Neural cell (in vitro differentiated cells): ENCODE measurements around the gene ZNF593. TPM values are rescaled to one million over a fixed set of nuclear protein-coding genes. Genes with fewer than 3 reads are reported as not detected.

Experiments used
- H2AFZ ChIP-seq: fragments of 200-600, 300-800 bp; sonication (generic), shearing (Covaris generic); 2 replicates; pipeline ENCODE4 v1.6.0; 2014; ENCODE audit warnings: low read depth, mild to moderate bottlenecking, antibody characterized with exemption, low read length, moderate library complexity
- H3F3A ChIP-seq: fragments of 200-600 bp; shearing (Covaris generic); 2 replicates; pipeline ENCODE4 v1.6.1; 2016; ENCODE audit warnings: mild to moderate bottlenecking, moderate library complexity, mixed read lengths, antibody characterized with exemption, low read length; ENCODE audit not compliant: insufficient read depth, poor library complexity, severe bottlenecking
- H3K27ac ChIP-seq: fragments of 200-600, 300-800 bp; sonication (generic), shearing (Covaris generic); 2 replicates; pipeline ENCODE4 v1.5.1; 2014; ENCODE audit warnings: mild to moderate bottlenecking, low read length, moderate library complexity
- H3K27me3 ChIP-seq: fragments of 300-800, 200-600 bp; sonication (generic), shearing (Covaris generic); 2 replicates; pipeline ENCODE4 v1.6.0; 2014; ENCODE audit warnings: mild to moderate bottlenecking, low read depth, low read length, moderate library complexity; ENCODE audit not compliant: insufficient read depth
- H3K36me3 ChIP-seq: fragments of 300-800, 200-600 bp; sonication (generic), shearing (Covaris generic); 2 replicates; pipeline ENCODE4 v1.5.1; 2014; ENCODE audit warnings: mild to moderate bottlenecking, antibody characterized with exemption, low read length, moderate library complexity; ENCODE audit not compliant: insufficient read depth
- H3K4me2 ChIP-seq: fragments of 300-800, 200-600 bp; sonication (generic), shearing (Covaris generic); 2 replicates; pipeline ENCODE4 v1.6.0; 2014; ENCODE audit warnings: mild to moderate bottlenecking, low read length
- H3K4me3 ChIP-seq: fragments of 300-800, 200-600 bp; sonication (generic), shearing (Covaris generic); 2 replicates; pipeline ENCODE4 v1.5.1; 2014; ENCODE audit warnings: mild to moderate bottlenecking, low read length, moderate library complexity
- H3K79me2 ChIP-seq: fragments of 200-600 bp; shearing (Covaris generic); replicated peaks from 2 replicates; pipeline ENCODE4 v1.6.0; 2014; ENCODE audit warnings: mild to moderate bottlenecking, low read length, moderate library complexity; ENCODE audit not compliant: insufficient read depth
- H3K9ac ChIP-seq: fragments of 300-800, 200-600 bp; sonication (generic), shearing (Covaris generic); 2 replicates; pipeline ENCODE4 v1.6.1; 2016; ENCODE audit warnings: mild to moderate bottlenecking, low read length, mixed read lengths
- H3K9me2 ChIP-seq: fragments of 200-600 bp; shearing (Covaris generic); 2 replicates; pipeline ENCODE4 v1.6.1; 2016; ENCODE audit warnings: mild to moderate bottlenecking, low read length, mixed read lengths; ENCODE audit not compliant: insufficient read depth
- H3K9me3 ChIP-seq: fragments of 200-600, 300-800 bp; sonication (generic), shearing (Covaris generic); 2 replicates; pipeline ENCODE4 v1.6.1; 2016; ENCODE audit warnings: mild to moderate bottlenecking, mixed run types, low read length, moderate library complexity, mixed read lengths
- H4K20me1 ChIP-seq: fragments of 200-600 bp; shearing (Covaris generic); 2 replicates; pipeline ENCODE4 v1.6.1; 2016; ENCODE audit warnings: mild to moderate bottlenecking, mixed run types; ENCODE audit not compliant: insufficient read depth
- EP300 ChIP-seq: fragments of 450-650 bp; conservative IDR thresholded peaks from 2 replicates; pipeline ENCODE4 v1.6.1; 2014; ENCODE audit warnings: antibody characterized with exemption, mild to moderate bottlenecking, moderate library complexity; ENCODE audit not compliant: poor library complexity, severe bottlenecking
- EZH2 ChIP-seq: fragments of 200-600, 300-800 bp; shearing (Covaris generic), sonication (generic); IDR thresholded peaks from 2 replicates; pipeline ENCODE4 v1.6.1; 2014; ENCODE audit warnings: antibody characterized with exemption, low read length, borderline replicate concordance, mild to moderate bottlenecking; ENCODE audit not compliant: insufficient read depth, poor library complexity, severe bottlenecking
- MXI1 ChIP-seq: fragments of 450-650 bp; conservative IDR thresholded peaks from 2 replicates; pipeline ENCODE4 v1.6.1; 2014; ENCODE audit warnings: antibody characterized with exemption, mild to moderate bottlenecking; ENCODE audit not compliant: poor library complexity, severe bottlenecking
- POLR2AphosphoS5 ChIP-seq: IDR thresholded peaks from 2 replicates; pipeline ENCODE4 v1.6.1; 2012
- RAD21 ChIP-seq: fragments of 450-650 bp; conservative IDR thresholded peaks from 2 replicates; pipeline ENCODE4 v1.6.1; 2014; ENCODE audit warnings: antibody characterized with exemption, mild to moderate bottlenecking, moderate library complexity
- SMC3 ChIP-seq: fragments of 450-650 bp; conservative IDR thresholded peaks from 2 replicates; pipeline ENCODE4 v1.6.1; 2014; ENCODE audit warnings: antibody characterized with exemption, mild to moderate bottlenecking, moderate library complexity; ENCODE audit not compliant: poor library complexity
- TAF1 ChIP-seq: IDR thresholded peaks from 2 replicates; pipeline ENCODE4 v1.6.1; 2012; ENCODE audit warnings: low read depth
- polyA plus RNA-seq: library from polyadenylated mRNA; depleted of rRNA; stranded (reverse); fragments of >200 nt; gene quantifications from 2 replicates; pipeline ENCODE4 v1.2.3, GENCODE V29; 2014
- TF ChIP-seq, protein P1 (sequence below): IDR thresholded peaks from 2 replicates; pipeline ENCODE4 v1.6.1; 2012; ENCODE audit warnings: borderline replicate concordance
- TF ChIP-seq, protein P2 (sequence below): fragments of 450-650 bp; IDR thresholded peaks from 2 replicates; pipeline ENCODE4 v1.5.1; 2014; ENCODE audit warnings: antibody characterized with exemption, mild to moderate bottlenecking, moderate library complexity; ENCODE audit not compliant: poor library complexity, severe bottlenecking

Gene ZNF593
- polyA plus RNA-seq, 1 donor from 2014 or later = 25.0 TPM

DNA sequence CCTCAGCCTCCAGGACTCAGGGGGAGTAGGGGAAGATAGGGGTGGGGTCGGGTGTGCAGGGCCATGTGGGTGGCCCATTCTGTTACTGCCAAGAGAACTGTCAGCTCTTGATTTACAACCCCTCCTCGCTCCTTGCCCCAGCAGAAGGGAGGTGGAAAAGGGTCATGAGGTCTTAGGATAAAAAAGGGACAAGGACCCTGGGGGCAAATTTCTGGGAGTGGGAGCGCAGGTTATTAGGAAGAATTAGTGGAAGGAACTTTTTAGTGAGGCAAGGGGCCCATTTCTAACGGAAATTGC is 10.0 kb upstream of the ZNF593 start:
- H4K20me1 ChIP-seq = no peaks in the 10 kb centered on the region
- H3K27me3 ChIP-seq = peaks cover 27% of the 10 kb centered on the region
- no peak overlapping the region for H3K27ac ChIP-seq
- H3K4me2 ChIP-seq = no peak overlapping the region
- H2AFZ ChIP-seq = no peak overlapping the region
- no peaks in the 10 kb centered on the region for H3K9me3 ChIP-seq
- H3K79me2 ChIP-seq = no peaks in the 10 kb centered on the region
- no peak overlapping the region for H3K4me3 ChIP-seq
- no peaks in the 10 kb centered on the region for H3K9me2 ChIP-seq
- no peaks in the 10 kb centered on the region for H3K36me3 ChIP-seq
- no peak overlapping the region for H3K9ac ChIP-seq
- H3F3A ChIP-seq = no peaks in the 10 kb centered on the region
- TF ChIP-seq RAD21 = no peak
- TF ChIP-seq EP300 = no peak
- no peak for TF ChIP-seq SMC3
- TF ChIP-seq TAF1 = no peak
- TF ChIP-seq, protein P1, sequence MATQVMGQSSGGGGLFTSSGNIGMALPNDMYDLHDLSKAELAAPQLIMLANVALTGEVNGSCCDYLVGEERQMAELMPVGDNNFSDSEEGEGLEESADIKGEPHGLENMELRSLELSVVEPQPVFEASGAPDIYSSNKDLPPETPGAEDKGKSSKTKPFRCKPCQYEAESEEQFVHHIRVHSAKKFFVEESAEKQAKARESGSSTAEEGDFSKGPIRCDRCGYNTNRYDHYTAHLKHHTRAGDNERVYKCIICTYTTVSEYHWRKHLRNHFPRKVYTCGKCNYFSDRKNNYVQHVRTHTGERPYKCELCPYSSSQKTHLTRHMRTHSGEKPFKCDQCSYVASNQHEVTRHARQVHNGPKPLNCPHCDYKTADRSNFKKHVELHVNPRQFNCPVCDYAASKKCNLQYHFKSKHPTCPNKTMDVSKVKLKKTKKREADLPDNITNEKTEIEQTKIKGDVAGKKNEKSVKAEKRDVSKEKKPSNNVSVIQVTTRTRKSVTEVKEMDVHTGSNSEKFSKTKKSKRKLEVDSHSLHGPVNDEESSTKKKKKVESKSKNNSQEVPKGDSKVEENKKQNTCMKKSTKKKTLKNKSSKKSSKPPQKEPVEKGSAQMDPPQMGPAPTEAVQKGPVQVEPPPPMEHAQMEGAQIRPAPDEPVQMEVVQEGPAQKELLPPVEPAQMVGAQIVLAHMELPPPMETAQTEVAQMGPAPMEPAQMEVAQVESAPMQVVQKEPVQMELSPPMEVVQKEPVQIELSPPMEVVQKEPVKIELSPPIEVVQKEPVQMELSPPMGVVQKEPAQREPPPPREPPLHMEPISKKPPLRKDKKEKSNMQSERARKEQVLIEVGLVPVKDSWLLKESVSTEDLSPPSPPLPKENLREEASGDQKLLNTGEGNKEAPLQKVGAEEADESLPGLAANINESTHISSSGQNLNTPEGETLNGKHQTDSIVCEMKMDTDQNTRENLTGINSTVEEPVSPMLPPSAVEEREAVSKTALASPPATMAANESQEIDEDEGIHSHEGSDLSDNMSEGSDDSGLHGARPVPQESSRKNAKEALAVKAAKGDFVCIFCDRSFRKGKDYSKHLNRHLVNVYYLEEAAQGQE = no peak
- no peak for TF ChIP-seq EZH2
- TF ChIP-seq, protein P2, sequence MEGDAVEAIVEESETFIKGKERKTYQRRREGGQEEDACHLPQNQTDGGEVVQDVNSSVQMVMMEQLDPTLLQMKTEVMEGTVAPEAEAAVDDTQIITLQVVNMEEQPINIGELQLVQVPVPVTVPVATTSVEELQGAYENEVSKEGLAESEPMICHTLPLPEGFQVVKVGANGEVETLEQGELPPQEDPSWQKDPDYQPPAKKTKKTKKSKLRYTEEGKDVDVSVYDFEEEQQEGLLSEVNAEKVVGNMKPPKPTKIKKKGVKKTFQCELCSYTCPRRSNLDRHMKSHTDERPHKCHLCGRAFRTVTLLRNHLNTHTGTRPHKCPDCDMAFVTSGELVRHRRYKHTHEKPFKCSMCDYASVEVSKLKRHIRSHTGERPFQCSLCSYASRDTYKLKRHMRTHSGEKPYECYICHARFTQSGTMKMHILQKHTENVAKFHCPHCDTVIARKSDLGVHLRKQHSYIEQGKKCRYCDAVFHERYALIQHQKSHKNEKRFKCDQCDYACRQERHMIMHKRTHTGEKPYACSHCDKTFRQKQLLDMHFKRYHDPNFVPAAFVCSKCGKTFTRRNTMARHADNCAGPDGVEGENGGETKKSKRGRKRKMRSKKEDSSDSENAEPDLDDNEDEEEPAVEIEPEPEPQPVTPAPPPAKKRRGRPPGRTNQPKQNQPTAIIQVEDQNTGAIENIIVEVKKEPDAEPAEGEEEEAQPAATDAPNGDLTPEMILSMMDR = no peak
- TF ChIP-seq POLR2AphosphoS5 = no peak
- no peak for TF ChIP-seq MXI1

DNA sequence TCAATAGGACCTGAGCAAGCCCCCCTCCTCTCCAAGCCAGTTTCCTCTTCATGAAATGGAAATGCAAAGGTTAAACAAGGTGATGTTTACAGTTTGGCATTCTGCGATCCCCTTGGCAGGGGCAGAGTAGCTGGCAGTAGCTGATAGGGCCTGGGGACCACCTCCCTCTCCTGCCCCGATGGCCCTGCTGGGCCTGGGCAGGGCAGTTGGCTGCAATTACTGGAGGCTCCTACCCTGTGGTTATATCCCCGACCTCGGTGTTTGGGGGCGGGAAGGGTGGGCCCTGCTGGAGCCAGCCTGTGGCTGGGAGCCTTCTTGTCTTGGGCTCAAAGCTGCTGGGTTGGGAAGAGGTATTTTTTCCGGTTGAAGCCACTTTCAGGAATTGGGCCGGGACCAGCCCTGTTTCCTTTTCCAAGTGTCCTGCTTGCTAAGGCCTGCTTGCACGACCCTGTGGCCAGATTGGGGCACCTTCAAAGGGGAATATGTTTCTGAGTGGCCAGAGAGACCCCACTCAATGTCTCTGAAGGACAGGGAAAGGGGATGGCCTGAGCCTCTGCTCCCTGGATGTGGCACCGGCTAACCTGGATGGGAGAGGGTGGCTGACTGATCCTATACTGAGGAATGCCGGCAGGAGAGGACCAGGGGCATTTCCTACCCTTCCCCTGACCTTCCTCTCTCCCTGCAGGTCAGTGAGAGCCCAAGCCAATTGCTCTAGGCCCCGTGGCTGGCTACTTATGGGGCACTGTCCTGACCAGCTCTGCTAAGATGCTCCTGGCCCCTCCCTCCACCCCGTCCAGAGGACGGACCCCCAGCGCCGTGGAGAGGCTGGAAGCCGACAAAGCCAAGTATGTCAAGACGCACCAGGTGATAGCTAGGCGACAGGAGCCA is 8.9 kb upstream of the ZNF593 start:
- Histone ChIP-seq H3F3A (no peaks in the 10 kb centered on the region), H3K9me3 (no peaks in the 10 kb centered on the region), H3K27me3 (peaks cover 23% of the 10 kb centered on the region), H3K4me3 (peak overlapping the region; percentile 64), H3K9ac (peak overlapping the region; percentile 61), H3K79me2 (no peaks in the 10 kb centered on the region), H3K9me2 (no peaks in the 10 kb centered on the region), H3K36me3 (no peaks in the 10 kb centered on the region), H4K20me1 (no peaks in the 10 kb centered on the region), H3K27ac (no peak overlapping the region), H2AFZ (peak overlapping the region; percentile 24), H3K4me2 (no peak overlapping the region)
- TF ChIP-seq RAD21 (no peak), EP300 (no peak), POLR2AphosphoS5 (no peak), SMC3 (no peak), MXI1 (no peak), TAF1 (no peak), EZH2 (no peak)
- TF ChIP-seq, protein P2 = no peak
- TF ChIP-seq, protein P1 = no peak
